ENCODE results near the gene LDB3.

Gene LDB3

DNA sequence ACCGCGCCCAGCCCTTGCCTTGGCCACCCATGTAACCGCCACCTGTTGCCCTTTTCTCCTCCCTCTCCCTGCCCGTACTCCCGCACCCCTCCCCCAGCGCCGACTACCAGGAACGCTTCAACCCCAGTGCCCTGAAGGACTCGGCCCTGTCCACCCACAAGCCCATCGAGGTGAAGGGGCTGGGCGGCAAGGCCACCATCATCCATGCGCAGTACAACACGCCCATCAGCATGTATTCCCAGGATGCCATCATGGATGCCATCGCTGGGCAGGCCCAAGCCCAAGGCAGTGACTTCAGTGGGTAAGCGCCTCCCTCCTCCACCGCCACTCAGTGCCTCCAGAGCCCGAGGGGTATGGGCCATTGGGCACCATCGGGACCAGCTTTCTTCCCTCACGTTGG is 18.7 kb downstream of the LDB3 start:
- TF ChIP-seq, protein P1, sequence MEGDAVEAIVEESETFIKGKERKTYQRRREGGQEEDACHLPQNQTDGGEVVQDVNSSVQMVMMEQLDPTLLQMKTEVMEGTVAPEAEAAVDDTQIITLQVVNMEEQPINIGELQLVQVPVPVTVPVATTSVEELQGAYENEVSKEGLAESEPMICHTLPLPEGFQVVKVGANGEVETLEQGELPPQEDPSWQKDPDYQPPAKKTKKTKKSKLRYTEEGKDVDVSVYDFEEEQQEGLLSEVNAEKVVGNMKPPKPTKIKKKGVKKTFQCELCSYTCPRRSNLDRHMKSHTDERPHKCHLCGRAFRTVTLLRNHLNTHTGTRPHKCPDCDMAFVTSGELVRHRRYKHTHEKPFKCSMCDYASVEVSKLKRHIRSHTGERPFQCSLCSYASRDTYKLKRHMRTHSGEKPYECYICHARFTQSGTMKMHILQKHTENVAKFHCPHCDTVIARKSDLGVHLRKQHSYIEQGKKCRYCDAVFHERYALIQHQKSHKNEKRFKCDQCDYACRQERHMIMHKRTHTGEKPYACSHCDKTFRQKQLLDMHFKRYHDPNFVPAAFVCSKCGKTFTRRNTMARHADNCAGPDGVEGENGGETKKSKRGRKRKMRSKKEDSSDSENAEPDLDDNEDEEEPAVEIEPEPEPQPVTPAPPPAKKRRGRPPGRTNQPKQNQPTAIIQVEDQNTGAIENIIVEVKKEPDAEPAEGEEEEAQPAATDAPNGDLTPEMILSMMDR (IDR thresholded peaks at IDR 0.05): no peak
- Histone ChIP-seq H3K4me2 (ENCODE audit: low read length) (no peak overlapping the region), H3K79me2 (no peaks in the 10 kb centered on the region), H3K27me3 (ENCODE audit: control insufficient read depth, insufficient read depth, low read length) (no peaks in the 10 kb centered on the region), H3K36me3 (ENCODE audit: control insufficient read depth, insufficient read depth, low read length) (no peaks in the 10 kb centered on the region), H3K27ac (no peak overlapping the region), H3K9ac (no peak overlapping the region), H2AFZ (no peak overlapping the region), H3K4me1 (no peaks in the 10 kb centered on the region), H3K9me3 (ENCODE audit: control insufficient read depth, low read length) (no peaks in the 10 kb centered on the region), H3K4me3 (ENCODE audit: low read depth, low read length) (no peak overlapping the region)

GRCh38 chr10:86687750-86688149 is 19.4 kb downstream of the LDB3 start:
- H3K79me2 ChIP-seq: no peaks in the 10 kb centered on the region
- H3K9me3 ChIP-seq (ENCODE audit: control insufficient read depth, low read length): no peaks in the 10 kb centered on the region
- H3K27ac ChIP-seq: no peak overlapping the region
- no peaks in the 10 kb centered on the region for H3K27me3 ChIP-seq (ENCODE audit: control insufficient read depth, insufficient read depth, low read length)
- TF ChIP-seq, protein P1 (IDR thresholded peaks at IDR 0.05): no peak
- H3K9ac ChIP-seq: no peak overlapping the region
- H3K4me1 ChIP-seq: no peaks in the 10 kb centered on the region
- no peak overlapping the region for H2AFZ ChIP-seq
- H3K4me3 ChIP-seq (ENCODE audit: low read depth, low read length): no peak overlapping the region
- H3K4me2 ChIP-seq (ENCODE audit: low read length): no peak overlapping the region
- H3K36me3 ChIP-seq (ENCODE audit: control insufficient read depth, insufficient read depth, low read length): no peaks in the 10 kb centered on the region

- no peak overlapping the region for H3K4me3 ChIP-seq (ENCODE audit: low read depth, low read length)
- H3K36me3 ChIP-seq (ENCODE audit: control insufficient read depth, insufficient read depth, low read length): no peaks in the 10 kb centered on the region
- H3K27ac ChIP-seq: no peak overlapping the region
- TF ChIP-seq, protein P1 (IDR thresholded peaks at IDR 0.05): peak; percentile 90
- no peaks in the 10 kb centered on the region for H3K79me2 ChIP-seq
- H3K9me3 ChIP-seq (ENCODE audit: control insufficient read depth, low read length): no peaks in the 10 kb centered on the region
- no peaks in the 10 kb centered on the region for H3K27me3 ChIP-seq (ENCODE audit: control insufficient read depth, insufficient read depth, low read length)
- H3K9ac ChIP-seq: no peak overlapping the region
- no peak overlapping the region for H3K4me2 ChIP-seq (ENCODE audit: low read length)
- no peaks in the 10 kb centered on the region for H3K4me1 ChIP-seq
- H2AFZ ChIP-seq: peak overlapping the region; percentile 82
Observed at GRCh38 chr10:86688398-86688921, 20.1 kb downstream of the LDB3 start.

DNA sequence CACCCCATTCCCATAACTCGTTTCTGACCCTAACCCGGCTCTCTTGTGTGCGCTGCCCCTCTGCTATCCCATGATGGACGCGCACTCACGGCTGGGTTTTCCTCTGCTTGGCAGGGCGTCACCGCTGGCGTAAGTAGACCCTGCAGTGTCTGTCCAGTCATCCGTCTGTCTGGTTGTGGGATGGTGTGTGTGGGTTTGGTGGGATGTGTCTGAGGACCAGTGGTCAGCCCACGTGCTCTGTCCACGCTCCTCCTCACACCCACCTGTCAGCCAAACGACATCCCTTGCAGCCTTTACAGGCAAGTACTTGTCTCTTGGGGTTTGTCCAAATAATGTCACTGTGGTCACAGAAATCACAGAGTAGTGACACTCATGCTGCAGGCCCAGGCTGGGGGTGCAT is 20.8 kb downstream of the LDB3 start:
- no peak overlapping the region for H3K4me2 ChIP-seq (ENCODE audit: low read length)
- no peaks in the 10 kb centered on the region for H3K79me2 ChIP-seq
- TF ChIP-seq, protein P1 (IDR thresholded peaks at IDR 0.05): no peak
- H3K4me1 ChIP-seq: peaks cover 2% of the 10 kb centered on the region
- no peak overlapping the region for H3K27ac ChIP-seq
- H3K9ac ChIP-seq: no peak overlapping the region
- no peak overlapping the region for H2AFZ ChIP-seq
- H3K9me3 ChIP-seq (ENCODE audit: control insufficient read depth, low read length): no peaks in the 10 kb centered on the region
- no peak overlapping the region for H3K4me3 ChIP-seq (ENCODE audit: low read depth, low read length)
- no peaks in the 10 kb centered on the region for H3K27me3 ChIP-seq (ENCODE audit: control insufficient read depth, insufficient read depth, low read length)
- no peaks in the 10 kb centered on the region for H3K36me3 ChIP-seq (ENCODE audit: control insufficient read depth, insufficient read depth, low read length)

GRCh38 chr10:86690231-86690630 is 21.9 kb downstream of the LDB3 start:
- H2AFZ ChIP-seq: no peak overlapping the region
- H3K79me2 ChIP-seq: no peaks in the 10 kb centered on the region
- no peak overlapping the region for H3K4me2 ChIP-seq (ENCODE audit: low read length)
- no peaks in the 10 kb centered on the region for H3K27me3 ChIP-seq (ENCODE audit: control insufficient read depth, insufficient read depth, low read length)
- no peaks in the 10 kb centered on the region for H3K9me3 ChIP-seq (ENCODE audit: control insufficient read depth, low read length)
- H3K36me3 ChIP-seq (ENCODE audit: control insufficient read depth, insufficient read depth, low read length): no peaks in the 10 kb centered on the region
- H3K4me1 ChIP-seq: peaks cover 2% of the 10 kb centered on the region
- no peak overlapping the region for H3K4me3 ChIP-seq (ENCODE audit: low read depth, low read length)
- H3K27ac ChIP-seq: no peak overlapping the region
- H3K9ac ChIP-seq: no peak overlapping the region
- TF ChIP-seq, protein P1 (IDR thresholded peaks at IDR 0.05): no peak
